Measurements from ENCODE around the gene NMRK2. TPM values are rescaled to one million over a fixed set of nuclear protein-coding genes. Genes with fewer than 3 reads are reported as not detected.
"Not testable (repeated sequence)": the region's sequence is repeated elsewhere in the genome, so short reads cannot be mapped to it uniquely, and the experiment has no call there.

The NMRK2 gene
- total RNA-seq, 1 donor from 2014 or later: 0.73 TPM

GRCh38 chr19:3893509-3894179 lies 39.2 kb upstream of the NMRK2 start:
- H3K27me3 ChIP-seq (ENCODE audit: insufficient read depth, low read length): no peaks in the 10 kb centered on the region
- no peak for FAIRE-seq

DNA sequence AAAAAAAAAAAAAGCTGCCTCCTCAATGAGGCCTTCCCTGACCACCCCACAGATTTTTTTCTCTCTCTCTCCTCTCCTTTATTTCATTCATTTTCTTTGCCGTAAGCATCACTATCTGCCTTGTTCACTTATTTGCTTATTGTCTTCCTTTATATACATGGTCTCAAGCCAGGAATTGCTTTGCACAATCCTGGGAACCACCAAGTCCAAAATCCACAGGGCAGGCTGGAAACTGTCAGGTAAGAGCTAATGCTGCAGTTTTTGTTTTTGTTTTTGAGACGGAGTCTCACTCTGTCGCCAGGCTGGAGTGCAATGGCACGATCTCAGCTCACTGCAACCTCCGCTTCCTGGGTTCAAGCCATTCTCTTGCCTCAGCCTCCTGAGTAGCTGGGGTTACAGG lies 37.9 kb upstream of the NMRK2 start:
- H3K27ac Mint-ChIP-seq (ENCODE audit: unreplicated experiment); H3K27ac ChIP-seq (ENCODE audit: low read depth, low read length); H3K9ac ChIP-seq (ENCODE audit: low read length); FAIRE-seq; H3K4me1 ChIP-seq (ENCODE audit: insufficient read depth, low read length); DNase-seq (ENCODE audit: low read depth); H3K36me3 ChIP-seq (ENCODE audit: insufficient read depth, low read length); H3K27me3 ChIP-seq (ENCODE audit: insufficient read depth, low read length); H3K9me3 Mint-ChIP-seq (ENCODE audit: unreplicated experiment); H3K79me2 ChIP-seq (ENCODE audit: insufficient read depth, low read length); H3K4me2 ChIP-seq (ENCODE audit: low read length); H3K9me3 ChIP-seq (ENCODE audit: insufficient read depth, low read depth, low read length); H3K4me3 ChIP-seq (ENCODE audit: insufficient read depth, low read depth, low read length); H2AFZ ChIP-seq (ENCODE audit: low read depth, low read length); H4K20me1 ChIP-seq (ENCODE audit: insufficient read depth, low read length); H3K27me3 Mint-ChIP-seq (ENCODE audit: low read depth, unreplicated experiment); H3K4me3 Mint-ChIP-seq (ENCODE audit: unreplicated experiment); H3K4me1 Mint-ChIP-seq (ENCODE audit: low read depth, unreplicated experiment); H3K36me3 Mint-ChIP-seq (ENCODE audit: low read depth, unreplicated experiment): not testable (repeated sequence)

More at GRCh38 chr19:3893509-3894179, 39.2 kb upstream of the NMRK2 start:
- Histone ChIP-seq H3K9ac (ENCODE audit: low read length) (no peak overlapping the region), H3K4me2 (ENCODE audit: low read length) (no peak overlapping the region), H3K9me3 (ENCODE audit: insufficient read depth, low read depth, low read length) (no peaks in the 10 kb centered on the region), H3K79me2 (ENCODE audit: insufficient read depth, low read length) (no peaks in the 10 kb centered on the region), H2AFZ (ENCODE audit: low read depth, low read length) (no peak overlapping the region), H3K4me1 (ENCODE audit: insufficient read depth, low read length) (no peaks in the 10 kb centered on the region), H3K4me3 (ENCODE audit: insufficient read depth, low read depth, low read length) (no peak overlapping the region), H4K20me1 (ENCODE audit: insufficient read depth, low read length) (no peaks in the 10 kb centered on the region), H3K36me3 (ENCODE audit: insufficient read depth, low read length) (no peaks in the 10 kb centered on the region), H3K27ac (ENCODE audit: low read depth, low read length) (no peak overlapping the region)
- Mint-ChIP-seq H3K4me1 (ENCODE audit: low read depth, unreplicated experiment) (no peaks in the 10 kb centered on the region), H3K9me3 (ENCODE audit: unreplicated experiment) (no peaks in the 10 kb centered on the region), H3K4me3 (ENCODE audit: unreplicated experiment) (no peak overlapping the region), H3K27me3 (ENCODE audit: low read depth, unreplicated experiment) (peaks cover 3% of the 10 kb centered on the region), H3K36me3 (ENCODE audit: low read depth, unreplicated experiment) (no peaks in the 10 kb centered on the region), H3K27ac (ENCODE audit: unreplicated experiment) (no peak overlapping the region)
- no peak for DNase-seq (ENCODE audit: low read depth)
- TF ChIP-seq, protein P1, sequence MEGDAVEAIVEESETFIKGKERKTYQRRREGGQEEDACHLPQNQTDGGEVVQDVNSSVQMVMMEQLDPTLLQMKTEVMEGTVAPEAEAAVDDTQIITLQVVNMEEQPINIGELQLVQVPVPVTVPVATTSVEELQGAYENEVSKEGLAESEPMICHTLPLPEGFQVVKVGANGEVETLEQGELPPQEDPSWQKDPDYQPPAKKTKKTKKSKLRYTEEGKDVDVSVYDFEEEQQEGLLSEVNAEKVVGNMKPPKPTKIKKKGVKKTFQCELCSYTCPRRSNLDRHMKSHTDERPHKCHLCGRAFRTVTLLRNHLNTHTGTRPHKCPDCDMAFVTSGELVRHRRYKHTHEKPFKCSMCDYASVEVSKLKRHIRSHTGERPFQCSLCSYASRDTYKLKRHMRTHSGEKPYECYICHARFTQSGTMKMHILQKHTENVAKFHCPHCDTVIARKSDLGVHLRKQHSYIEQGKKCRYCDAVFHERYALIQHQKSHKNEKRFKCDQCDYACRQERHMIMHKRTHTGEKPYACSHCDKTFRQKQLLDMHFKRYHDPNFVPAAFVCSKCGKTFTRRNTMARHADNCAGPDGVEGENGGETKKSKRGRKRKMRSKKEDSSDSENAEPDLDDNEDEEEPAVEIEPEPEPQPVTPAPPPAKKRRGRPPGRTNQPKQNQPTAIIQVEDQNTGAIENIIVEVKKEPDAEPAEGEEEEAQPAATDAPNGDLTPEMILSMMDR (IDR thresholded peaks at IDR 0.05; ENCODE audit: insufficient read depth, low read depth, low read length): no peak
- no peak for TF ChIP-seq EZH2 (IDR thresholded peaks at IDR 0.05; ENCODE audit: insufficient read depth, low read length)

DNA sequence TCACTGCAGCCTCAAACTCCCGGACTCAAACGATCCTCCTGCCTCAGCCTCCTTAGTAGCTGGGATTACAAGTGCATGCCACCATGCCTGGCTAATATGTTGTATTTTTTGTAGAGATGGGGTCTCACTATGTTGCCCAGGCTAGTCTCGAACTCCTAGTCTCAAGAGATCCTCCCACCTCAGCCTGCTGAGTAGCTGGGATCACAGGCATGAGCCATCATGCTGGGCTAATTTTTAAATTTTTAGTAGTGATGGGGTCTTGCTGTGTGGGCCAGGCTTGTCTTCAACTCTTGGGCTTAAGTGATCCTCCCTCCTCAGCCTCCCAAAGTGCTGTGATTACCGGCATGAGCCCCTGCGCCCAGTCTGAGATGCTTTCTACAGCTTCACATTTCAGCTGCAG lies 37.1 kb upstream of the NMRK2 start:
- H3K27ac ChIP-seq (ENCODE audit: low read depth, low read length): no peak overlapping the region
- no peaks in the 10 kb centered on the region for H3K9me3 Mint-ChIP-seq (ENCODE audit: unreplicated experiment)

More for the DNA sequence above, 37.1 kb upstream of the NMRK2 start:
- Histone ChIP-seq H3K4me3 (ENCODE audit: insufficient read depth, low read depth, low read length) (no peak overlapping the region), H3K9ac (ENCODE audit: low read length) (no peak overlapping the region), H3K4me2 (ENCODE audit: low read length) (no peak overlapping the region), H3K4me1 (ENCODE audit: insufficient read depth, low read length) (no peaks in the 10 kb centered on the region), H3K9me3 (ENCODE audit: insufficient read depth, low read depth, low read length) (no peaks in the 10 kb centered on the region), H3K36me3 (ENCODE audit: insufficient read depth, low read length) (no peaks in the 10 kb centered on the region), H2AFZ (ENCODE audit: low read depth, low read length) (no peak overlapping the region), H3K27me3 (ENCODE audit: insufficient read depth, low read length) (no peaks in the 10 kb centered on the region), H3K79me2 (ENCODE audit: insufficient read depth, low read length) (no peaks in the 10 kb centered on the region), H4K20me1 (ENCODE audit: insufficient read depth, low read length) (no peaks in the 10 kb centered on the region)
- TF ChIP-seq EZH2 (IDR thresholded peaks at IDR 0.05; ENCODE audit: insufficient read depth, low read length): no peak
- TF ChIP-seq, protein P1 (IDR thresholded peaks at IDR 0.05; ENCODE audit: insufficient read depth, low read depth, low read length): no peak
- Mint-ChIP-seq H3K4me1 (ENCODE audit: low read depth, unreplicated experiment) (no peaks in the 10 kb centered on the region), H3K4me3 (ENCODE audit: unreplicated experiment) (no peak overlapping the region), H3K27ac (ENCODE audit: unreplicated experiment) (no peak overlapping the region), H3K36me3 (ENCODE audit: low read depth, unreplicated experiment) (no peaks in the 10 kb centered on the region), H3K27me3 (ENCODE audit: low read depth, unreplicated experiment) (peaks cover 3% of the 10 kb centered on the region)
- DNase-seq (ENCODE audit: low read depth) (no peak), FAIRE-seq (no peak)

All from astrocyte (in vitro differentiated cells and primary cell).